GM18508 (cell line): ENCODE measurements around the gene TNRC6A.
"Not testable (repeated sequence)": the region's sequence is repeated elsewhere in the genome, so short reads cannot be mapped to it uniquely, and the experiment has no call there.

Experiments used
- ATAC-seq: cut with Tn5 transposase; IDR thresholded peaks from one replicate; pipeline ENCODE4 v1.9.1; 2021; ENCODE audit warnings: moderate number of reproducible peaks; ENCODE audit not compliant: insufficient read depth, unreplicated experiment

The TNRC6A gene

GRCh38 chr16:24807301-24807700 is 77.8 kb downstream of the TNRC6A start:
- ATAC-seq, result no peak

GRCh38 chr16:24810951-24811843 is 81.7 kb downstream of the TNRC6A start:
- ATAC-seq, result no peak

GRCh38 chr16:24812813-24813212 is 83.4 kb downstream of the TNRC6A start:
- ATAC-seq, result not testable (repeated sequence)

- ATAC-seq, result no peak
Measured at GRCh38 chr16:24815021-24815420, 85.6 kb downstream of the TNRC6A start.

DNA sequence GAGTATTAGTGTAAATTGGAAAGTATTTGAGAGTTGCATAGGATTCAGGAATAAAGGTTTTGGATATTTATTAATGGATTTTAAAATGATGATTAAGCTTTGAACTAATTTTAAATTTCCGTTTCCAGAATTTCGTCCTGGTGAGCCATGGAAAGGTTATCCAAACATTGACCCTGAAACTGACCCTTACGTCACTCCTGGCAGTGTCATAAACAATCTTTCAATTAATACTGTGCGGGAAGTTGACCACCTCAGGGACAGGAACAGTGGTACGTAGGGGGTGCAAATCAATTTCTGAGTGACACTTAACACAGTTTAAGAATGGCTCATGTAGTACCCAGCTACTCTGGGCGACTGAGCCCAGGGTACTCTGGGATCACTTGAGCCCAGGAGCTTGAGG is 87.2 kb downstream of the TNRC6A start:
- no peak for ATAC-seq

DNA sequence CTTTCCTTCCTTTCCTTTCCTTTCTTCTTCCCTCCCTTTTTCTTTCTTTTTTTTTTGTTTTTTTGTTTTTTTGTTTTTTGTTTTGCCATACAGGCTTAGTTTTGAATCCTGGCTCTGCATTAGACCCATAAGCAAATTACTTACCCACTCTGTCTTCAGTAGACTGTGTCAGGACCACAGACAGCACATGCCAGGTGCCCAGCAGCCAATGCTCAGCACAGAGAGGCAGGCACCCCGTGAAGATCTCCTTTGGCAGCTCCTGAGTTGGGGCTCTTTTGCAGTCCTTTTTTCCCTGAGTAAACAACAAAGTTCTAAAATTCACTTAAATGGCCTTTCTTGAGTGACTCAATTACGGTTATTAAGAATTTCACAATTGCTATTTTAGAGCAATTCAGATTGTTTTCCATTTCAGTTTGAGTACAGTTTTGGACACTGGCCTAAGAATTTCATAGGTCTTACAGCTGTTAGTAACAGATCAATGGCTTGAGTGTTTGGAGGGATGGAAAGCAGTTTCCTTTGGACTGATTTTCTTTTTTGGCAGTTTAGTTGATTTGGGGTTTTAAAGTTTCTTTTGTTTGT is 90.1 kb downstream of the TNRC6A start:
- ATAC-seq, result no peak

- ATAC-seq, result no peak
Measured at GRCh38 chr16:24820522-24820921, 91.1 kb downstream of the TNRC6A start.

- no peak for ATAC-seq
Measured at GRCh38 chr16:24821129-24821528, 91.7 kb downstream of the TNRC6A start.

GRCh38 chr16:24822542-24822941 is 93.1 kb downstream of the TNRC6A start:
- no peak for ATAC-seq

- no peak for ATAC-seq
Measured at GRCh38 chr16:24822974-24823373, 93.5 kb downstream of the TNRC6A start.

GRCh38 chr16:24825696-24826095 is 96.2 kb downstream of the TNRC6A start:
- ATAC-seq, result no peak

GRCh38 chr16:24826096-24826690 is 96.7 kb downstream of the TNRC6A start:
- no peak for ATAC-seq

DNA sequence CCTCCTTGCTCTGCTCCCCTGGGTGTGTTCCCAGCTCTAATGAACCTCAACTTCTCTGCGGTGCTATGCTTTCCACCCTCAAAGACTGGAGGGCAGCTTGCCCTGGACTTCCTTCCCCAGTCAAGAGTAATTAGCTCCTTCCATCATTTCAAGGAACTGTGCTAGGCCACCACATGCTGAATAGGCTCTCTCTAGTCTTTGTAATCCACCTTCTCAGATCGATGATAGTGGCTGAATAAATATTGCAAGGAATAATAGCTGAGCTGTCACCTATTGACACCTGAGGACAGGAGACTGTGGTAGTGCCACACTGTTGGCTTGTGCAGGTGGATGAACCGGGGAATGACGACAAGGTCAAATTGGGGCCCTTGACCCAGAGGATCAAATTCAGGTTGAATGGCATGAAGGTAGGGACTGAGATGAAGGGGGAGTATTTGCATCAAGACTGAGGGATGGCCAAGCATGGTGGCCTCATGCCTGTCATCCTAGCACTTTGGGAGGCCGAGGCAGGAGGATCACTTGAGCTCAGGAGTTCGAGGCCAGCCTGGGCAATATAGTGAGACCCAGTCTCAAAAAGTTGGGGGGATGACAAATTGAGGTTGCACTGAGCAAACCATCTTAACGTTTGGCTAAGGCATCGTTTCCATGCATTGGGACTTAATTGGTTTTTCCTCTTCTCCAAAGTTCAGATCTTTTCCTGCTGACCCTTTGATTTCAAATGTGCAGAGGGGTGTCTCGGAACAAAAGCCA is 97.5 kb downstream of the TNRC6A start:
- ATAC-seq, result no peak

DNA sequence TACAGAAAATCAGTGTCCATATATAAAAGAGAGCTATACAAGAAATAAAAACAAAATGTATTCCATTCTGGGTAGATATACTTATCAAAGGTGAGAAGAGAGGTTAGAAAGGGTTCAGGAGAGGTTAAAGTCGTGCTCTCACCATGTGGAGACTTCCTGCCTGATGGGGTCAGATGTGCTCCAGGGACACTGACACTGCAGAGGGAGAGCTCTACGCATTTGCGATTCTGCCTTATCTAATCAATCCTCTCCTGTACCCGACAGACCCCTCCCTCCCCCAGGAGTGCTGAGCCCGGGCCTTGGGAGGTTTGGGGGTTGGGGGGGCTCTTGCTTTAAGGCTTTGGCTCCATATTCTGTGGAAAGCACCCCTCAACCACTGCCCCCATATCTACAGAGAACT is 99.7 kb downstream of the TNRC6A start:
- ATAC-seq, result no peak

DNA sequence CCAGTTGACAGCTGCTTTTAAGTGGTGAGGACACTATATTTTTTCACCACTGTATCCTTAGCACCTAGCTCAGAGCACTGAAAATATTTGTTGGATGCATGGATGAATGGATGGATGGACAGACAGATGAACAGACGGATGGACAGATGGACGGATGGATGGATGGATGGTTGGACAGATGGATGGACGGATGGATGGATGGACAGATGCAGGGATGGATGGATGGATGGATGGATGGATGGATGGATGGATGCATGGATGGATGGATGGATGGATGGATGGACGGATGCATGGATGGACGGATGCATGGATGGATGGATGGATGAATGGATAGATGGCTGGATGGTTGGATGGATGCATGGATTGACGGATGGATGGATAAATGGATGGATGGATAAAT is 103.9 kb downstream of the TNRC6A start:
- no peak for ATAC-seq

GRCh38 chr16:24834459-24835335 is 105.2 kb downstream of the TNRC6A start:
- ATAC-seq, result no peak

DNA sequence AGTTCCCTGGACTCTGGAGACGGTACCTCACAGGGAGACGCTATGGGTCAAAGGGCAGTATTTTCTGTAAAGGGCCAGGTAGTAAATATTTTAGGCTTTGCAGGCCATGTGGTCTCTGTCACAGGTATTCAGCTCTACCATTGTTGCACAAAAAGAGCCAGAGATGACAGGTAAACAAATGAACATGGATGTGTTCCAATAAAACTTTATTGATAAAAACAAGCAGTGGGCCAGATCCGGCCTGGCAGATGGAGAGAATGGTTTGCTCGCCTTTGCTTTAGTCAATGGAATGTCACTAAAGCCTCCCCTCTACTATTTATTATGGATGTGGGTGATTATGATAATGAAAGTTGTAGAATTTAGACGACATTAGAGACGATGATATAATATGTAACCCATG is 107.4 kb downstream of the TNRC6A start:
- no peak for ATAC-seq

DNA sequence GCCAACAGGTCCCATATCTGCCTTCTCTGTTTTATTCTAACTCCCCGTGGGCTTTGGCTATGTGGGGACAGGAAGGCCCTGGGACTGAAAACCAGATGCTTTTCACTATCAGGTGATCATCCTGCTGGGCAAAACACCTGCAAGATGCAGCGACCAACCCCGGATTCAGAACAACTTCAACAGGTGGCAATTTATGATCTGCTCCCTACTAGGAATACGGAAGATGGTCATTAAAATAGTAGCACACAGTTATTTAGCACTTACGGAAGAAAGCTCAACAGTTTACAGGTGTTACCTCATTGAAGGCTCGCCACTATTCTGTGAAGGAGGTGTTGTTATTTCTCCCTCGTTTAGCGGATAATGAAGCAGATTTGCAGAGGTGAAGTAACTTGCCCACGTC is 108.5 kb downstream of the TNRC6A start:
- no peak for ATAC-seq

DNA sequence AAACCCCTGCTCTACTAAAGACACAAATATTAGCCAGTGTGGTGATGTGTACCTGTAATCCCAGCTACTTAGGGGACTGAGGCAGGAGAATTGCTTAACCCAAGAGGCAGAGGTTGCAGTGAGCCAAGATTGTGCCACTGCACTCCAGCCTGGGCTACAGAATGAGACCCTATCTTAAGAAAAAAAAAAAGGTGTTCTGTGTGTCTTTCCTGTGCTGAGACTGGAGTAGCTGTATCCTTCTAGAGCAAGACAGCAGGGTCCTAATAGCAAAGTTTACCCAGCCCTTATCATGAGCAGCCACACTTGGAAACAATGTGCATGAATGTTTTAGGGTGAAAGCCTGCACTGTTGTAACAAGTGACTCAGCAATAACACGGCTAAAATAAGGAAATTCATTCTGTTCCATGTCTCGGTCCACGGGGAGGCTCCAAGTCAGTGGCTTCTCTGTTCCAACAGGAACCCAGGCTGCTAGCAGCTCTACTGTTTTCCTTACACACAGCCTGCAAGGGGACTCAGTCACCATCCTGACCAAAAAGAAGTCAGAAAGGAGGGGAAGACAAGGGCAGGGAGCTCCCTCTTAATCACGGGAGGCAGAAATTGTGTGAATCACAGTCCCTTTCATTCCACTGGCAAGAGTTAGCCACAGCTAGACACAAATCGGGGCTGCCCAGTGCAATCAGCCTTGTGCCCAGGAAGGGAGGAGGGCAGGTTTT is 109.3 kb downstream of the TNRC6A start:
- no peak for ATAC-seq
